Parathyroid adenoma (tissue), 2 donors: ENCODE measurements around the gene OCA2.

Source experiments
- H2AFZ ChIP-seq: fragments of 300-600 bp; sonication (generic); one replicate; pipeline ENCODE4 v1.7.0; 2017; ENCODE audit warnings: antibody characterized with exemption, mild to moderate bottlenecking
- H3K27ac ChIP-seq: fragments of 300-600 bp; sonication (generic); one replicate; pipeline ENCODE4 v1.7.0; 2017
- H3K27me3 ChIP-seq: fragments of 300-600 bp; sonication (generic); one replicate; pipeline ENCODE4 v1.7.0; 2017; ENCODE audit warnings: low read length; ENCODE audit not compliant: control insufficient read depth, insufficient read depth
- H3K36me3 ChIP-seq: fragments of 300-600 bp; sonication (generic); one replicate; pipeline ENCODE4 v1.7.0; 2017; ENCODE audit warnings: low read length; ENCODE audit not compliant: control insufficient read depth, insufficient read depth
- H3K4me1 ChIP-seq: fragments of 300-600 bp; sonication (generic); one replicate; pipeline ENCODE4 v1.7.0; 2017; ENCODE audit warnings: control low read depth
- H3K4me2 ChIP-seq: fragments of 300-600 bp; sonication (generic); one replicate; pipeline ENCODE4 v1.7.0; 2017; ENCODE audit warnings: low read length
- H3K4me3 ChIP-seq: fragments of 300-600 bp; sonication (generic); one replicate; pipeline ENCODE4 v1.7.0; 2017; ENCODE audit warnings: low read depth, low read length
- H3K79me2 ChIP-seq: fragments of 300-600 bp; sonication (generic); one replicate; pipeline ENCODE4 v1.7.0; 2017; ENCODE audit warnings: control low read depth
- H3K9ac ChIP-seq: fragments of 300-600 bp; sonication (generic); one replicate; pipeline ENCODE4 v1.7.0; 2017; ENCODE audit warnings: mild to moderate bottlenecking
- H3K9me3 ChIP-seq: fragments of 300-600 bp; sonication (generic); one replicate; pipeline ENCODE4 v1.7.0; 2017; ENCODE audit warnings: low read length; ENCODE audit not compliant: control insufficient read depth
- TF ChIP-seq, protein P1 (sequence below): fragments of 300-600 bp; sonication (generic); IDR thresholded peaks from one replicate; pipeline ENCODE4 v1.7.0; 2017; ENCODE audit warnings: antibody characterized with exemption, mild to moderate bottlenecking
- donor health status: primary hyperparathyroidism.

The OCA2 gene

DNA sequence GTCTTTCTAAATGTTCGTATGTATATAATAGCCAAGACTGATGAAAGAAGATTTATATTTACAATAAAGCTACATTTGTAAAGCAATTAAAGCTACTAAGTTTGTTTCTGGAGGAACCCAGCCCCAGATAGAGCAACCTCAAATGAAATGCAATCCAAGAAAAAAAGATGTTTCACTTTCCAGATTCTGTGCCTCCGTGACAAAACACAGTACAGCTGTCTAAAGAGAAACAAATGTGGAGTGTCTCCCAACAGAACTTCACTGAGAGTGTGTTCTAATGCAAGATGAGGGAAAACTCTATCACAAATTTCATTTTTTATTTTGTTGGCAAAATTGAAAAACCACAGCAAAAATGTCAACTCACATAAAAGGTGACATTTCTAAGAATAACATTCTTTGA is 317.0 kb downstream of the OCA2 start:
- TF ChIP-seq, protein P1, sequence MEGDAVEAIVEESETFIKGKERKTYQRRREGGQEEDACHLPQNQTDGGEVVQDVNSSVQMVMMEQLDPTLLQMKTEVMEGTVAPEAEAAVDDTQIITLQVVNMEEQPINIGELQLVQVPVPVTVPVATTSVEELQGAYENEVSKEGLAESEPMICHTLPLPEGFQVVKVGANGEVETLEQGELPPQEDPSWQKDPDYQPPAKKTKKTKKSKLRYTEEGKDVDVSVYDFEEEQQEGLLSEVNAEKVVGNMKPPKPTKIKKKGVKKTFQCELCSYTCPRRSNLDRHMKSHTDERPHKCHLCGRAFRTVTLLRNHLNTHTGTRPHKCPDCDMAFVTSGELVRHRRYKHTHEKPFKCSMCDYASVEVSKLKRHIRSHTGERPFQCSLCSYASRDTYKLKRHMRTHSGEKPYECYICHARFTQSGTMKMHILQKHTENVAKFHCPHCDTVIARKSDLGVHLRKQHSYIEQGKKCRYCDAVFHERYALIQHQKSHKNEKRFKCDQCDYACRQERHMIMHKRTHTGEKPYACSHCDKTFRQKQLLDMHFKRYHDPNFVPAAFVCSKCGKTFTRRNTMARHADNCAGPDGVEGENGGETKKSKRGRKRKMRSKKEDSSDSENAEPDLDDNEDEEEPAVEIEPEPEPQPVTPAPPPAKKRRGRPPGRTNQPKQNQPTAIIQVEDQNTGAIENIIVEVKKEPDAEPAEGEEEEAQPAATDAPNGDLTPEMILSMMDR: no peak

GRCh38 chr15:27776501-27776900 is 322.6 kb downstream of the OCA2 start:
- peaks cover 3% of the 10 kb centered on the region for H3K27me3 ChIP-seq
- no peaks in the 10 kb centered on the region for H3K4me1 ChIP-seq
- H3K4me2 ChIP-seq: no peak overlapping the region
- no peaks in the 10 kb centered on the region for H3K36me3 ChIP-seq
- peak overlapping the region; percentile 22 for H2AFZ ChIP-seq
- H3K27ac ChIP-seq: no peak overlapping the region
- TF ChIP-seq, protein P1: no peak
- H3K79me2 ChIP-seq: no peaks in the 10 kb centered on the region
- H3K9me3 ChIP-seq: no peaks in the 10 kb centered on the region
- H3K4me3 ChIP-seq: no peak overlapping the region
- no peak overlapping the region for H3K9ac ChIP-seq

More for the DNA sequence above, 317.0 kb downstream of the OCA2 start:
- Histone ChIP-seq H3K9ac (no peak overlapping the region), H3K4me3 (no peak overlapping the region), H3K9me3 (no peaks in the 10 kb centered on the region), H3K27ac (no peak overlapping the region), H3K4me2 (no peak overlapping the region), H3K36me3 (no peaks in the 10 kb centered on the region), H3K4me1 (no peaks in the 10 kb centered on the region), H3K79me2 (no peaks in the 10 kb centered on the region), H3K27me3 (peaks cover 3% of the 10 kb centered on the region), H2AFZ (no peak overlapping the region)

GRCh38 chr15:27774638-27775037 is 324.5 kb downstream of the OCA2 start:
- Histone ChIP-seq H3K4me2 (no peak overlapping the region), H2AFZ (no peak overlapping the region), H3K9ac (no peak overlapping the region), H3K79me2 (no peaks in the 10 kb centered on the region), H3K27me3 (no peaks in the 10 kb centered on the region), H3K36me3 (no peaks in the 10 kb centered on the region), H3K9me3 (no peaks in the 10 kb centered on the region), H3K4me3 (no peak overlapping the region), H3K27ac (no peak overlapping the region), H3K4me1 (no peaks in the 10 kb centered on the region)
- TF ChIP-seq, protein P1: no peak

- no peaks in the 10 kb centered on the region for H3K27me3 ChIP-seq
- H2AFZ ChIP-seq: no peak overlapping the region
- H3K27ac ChIP-seq: no peak overlapping the region
- no peaks in the 10 kb centered on the region for H3K9me3 ChIP-seq
- no peak overlapping the region for H3K4me3 ChIP-seq
- H3K79me2 ChIP-seq: no peaks in the 10 kb centered on the region
- H3K9ac ChIP-seq: no peak overlapping the region
- H3K4me2 ChIP-seq: no peak overlapping the region
- no peaks in the 10 kb centered on the region for H3K36me3 ChIP-seq
- TF ChIP-seq, protein P1: no peak
- no peaks in the 10 kb centered on the region for H3K4me1 ChIP-seq
Observed at GRCh38 chr15:27774191-27774590, 324.9 kb downstream of the OCA2 start.

DNA sequence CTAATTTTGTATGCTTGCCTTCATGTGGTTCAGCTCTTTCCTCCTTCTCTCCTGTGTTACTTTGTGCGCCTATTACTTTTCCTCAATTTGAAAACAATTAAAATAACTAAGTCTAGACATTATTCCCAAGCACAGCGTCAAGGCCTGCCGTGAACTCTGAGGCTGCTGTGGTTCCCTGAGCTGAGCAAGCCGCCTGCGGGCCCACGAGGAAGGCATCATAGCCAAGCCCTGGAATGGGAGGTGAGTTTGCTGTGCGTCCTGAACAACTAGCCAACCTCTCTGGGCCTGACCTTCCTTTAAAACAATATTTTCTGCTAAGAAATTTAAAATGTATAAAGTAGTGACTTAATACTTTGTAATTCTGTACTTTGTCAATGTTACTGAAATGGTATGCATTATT is 327.2 kb downstream of the OCA2 start:
- Histone ChIP-seq H3K27me3 (no peaks in the 10 kb centered on the region), H3K4me1 (no peaks in the 10 kb centered on the region), H3K27ac (no peak overlapping the region), H3K36me3 (no peaks in the 10 kb centered on the region), H3K9me3 (no peaks in the 10 kb centered on the region), H2AFZ (no peak overlapping the region), H3K4me3 (no peak overlapping the region), H3K4me2 (no peak overlapping the region), H3K9ac (no peak overlapping the region), H3K79me2 (no peaks in the 10 kb centered on the region)
- TF ChIP-seq, protein P1: no peak
